Adrenal gland (tissue), 5 donors: Measurements from ENCODE around the gene DCDC2.

ENCODE experiments used
- CTCF ChIP-seq, 6 experiments: fragments of 450-650 bp in 4 of 6; fragments of 200-600 bp in 2 of 6; sonication (generic) in 1 of 6; IDR thresholded peaks; 1 replicate in 5 of 6; 2 replicates in 1 of 6; pipeline versions ENCODE4 v1.5.1 to v1.8.0; 2016 to 2021; ENCODE audit warnings: antibody characterized with exemption in 6 of 6, mild to moderate bottlenecking in 2 of 6, moderate library complexity in 1 of 6
- POLR2A ChIP-seq, 2 donors: fragments of 450-650 bp; IDR thresholded peaks; one replicate each; pipeline ENCODE4 v1.6.1; 2017; ENCODE audit warnings: antibody characterized with exemption in 2 of 2, mild to moderate bottlenecking in 2 of 2, moderate library complexity in 1 of 2
- donor health status: DM: no; HTN: no; CAD: no.

- TF ChIP-seq CTCF (IDR thresholded peaks at IDR 0.05) = no peak
- no peak for TF ChIP-seq POLR2A (IDR thresholded peaks at IDR 0.05)
Observed at GRCh38 chr6:24227556-24227955, 130.3 kb downstream of the DCDC2 start.
